ENCODE data around the gene CLDN24. TPM values are rescaled to one million over a fixed set of nuclear protein-coding genes. Genes with fewer than 3 reads are reported as not detected.

CLDN24 gene
- total RNA-seq, 2 donors from 2014 or later: not detected

DNA sequence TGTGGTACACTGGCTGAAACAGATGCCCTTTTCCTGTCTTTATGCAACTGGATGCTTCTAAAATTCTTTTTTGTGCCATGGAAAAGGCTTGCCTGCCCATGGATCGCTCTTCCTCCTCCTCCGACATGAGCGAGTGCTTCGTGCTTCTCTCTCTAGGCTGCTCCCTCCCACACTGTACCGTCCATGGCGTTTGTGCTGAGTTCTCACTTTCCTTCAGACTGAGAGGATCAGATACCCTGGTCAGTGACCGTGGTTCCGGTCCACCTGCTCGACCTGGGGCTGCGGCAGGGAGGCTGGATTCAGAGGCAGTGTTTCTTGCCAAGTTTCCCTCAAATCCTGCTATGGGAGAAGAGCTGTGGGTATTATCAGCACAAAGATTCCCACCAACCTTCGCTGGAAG lies 10.2 kb upstream of the CLDN24 start:
- WGBS, 2 experiments (ENCODE audit: insufficient coverage in 1 of 2, insufficient read length in 1 of 2): 89 to 91% methylated on average over 5 to 11 of the region's 11 CpGs
- TF ChIP-seq, protein P1, sequence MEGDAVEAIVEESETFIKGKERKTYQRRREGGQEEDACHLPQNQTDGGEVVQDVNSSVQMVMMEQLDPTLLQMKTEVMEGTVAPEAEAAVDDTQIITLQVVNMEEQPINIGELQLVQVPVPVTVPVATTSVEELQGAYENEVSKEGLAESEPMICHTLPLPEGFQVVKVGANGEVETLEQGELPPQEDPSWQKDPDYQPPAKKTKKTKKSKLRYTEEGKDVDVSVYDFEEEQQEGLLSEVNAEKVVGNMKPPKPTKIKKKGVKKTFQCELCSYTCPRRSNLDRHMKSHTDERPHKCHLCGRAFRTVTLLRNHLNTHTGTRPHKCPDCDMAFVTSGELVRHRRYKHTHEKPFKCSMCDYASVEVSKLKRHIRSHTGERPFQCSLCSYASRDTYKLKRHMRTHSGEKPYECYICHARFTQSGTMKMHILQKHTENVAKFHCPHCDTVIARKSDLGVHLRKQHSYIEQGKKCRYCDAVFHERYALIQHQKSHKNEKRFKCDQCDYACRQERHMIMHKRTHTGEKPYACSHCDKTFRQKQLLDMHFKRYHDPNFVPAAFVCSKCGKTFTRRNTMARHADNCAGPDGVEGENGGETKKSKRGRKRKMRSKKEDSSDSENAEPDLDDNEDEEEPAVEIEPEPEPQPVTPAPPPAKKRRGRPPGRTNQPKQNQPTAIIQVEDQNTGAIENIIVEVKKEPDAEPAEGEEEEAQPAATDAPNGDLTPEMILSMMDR (conservative IDR thresholded peaks at IDR 0.05): no peak
- Mint-ChIP-seq H3K9me3 (peaks cover 21% of the 10 kb centered on the region), H3K4me3 (no peak overlapping the region), H3K4me1 (peaks cover 19% of the 10 kb centered on the region), H3K36me3 (ENCODE audit: low read depth) (no peaks in the 10 kb centered on the region), H3K27me3 (ENCODE audit: insufficient read depth) (peaks cover 4% of the 10 kb centered on the region), H3K27ac (no peak overlapping the region)
- Histone ChIP-seq H3K4me3 (ENCODE audit: low read length) (no peak overlapping the region), H3K27me3 (ENCODE audit: control insufficient read depth, insufficient read depth, low read length, poor library complexity, severe bottlenecking) (no peaks in the 10 kb centered on the region), H3K36me3 (ENCODE audit: control insufficient read depth, insufficient read depth, low read length) (no peaks in the 10 kb centered on the region), H3K9me3 (ENCODE audit: control insufficient read depth, low read length) (peaks cover 33% of the 10 kb centered on the region), H3K9ac (ENCODE audit: extremely low read depth, low read length, poor library complexity, severe bottlenecking) (no peak overlapping the region), H3K27ac (ENCODE audit: low read depth, low read length) (no peak overlapping the region), H3K4me1 (ENCODE audit: control insufficient read depth, insufficient read depth, low read length) (peaks cover 13% of the 10 kb centered on the region)
- no peak for DNase-seq

DNA sequence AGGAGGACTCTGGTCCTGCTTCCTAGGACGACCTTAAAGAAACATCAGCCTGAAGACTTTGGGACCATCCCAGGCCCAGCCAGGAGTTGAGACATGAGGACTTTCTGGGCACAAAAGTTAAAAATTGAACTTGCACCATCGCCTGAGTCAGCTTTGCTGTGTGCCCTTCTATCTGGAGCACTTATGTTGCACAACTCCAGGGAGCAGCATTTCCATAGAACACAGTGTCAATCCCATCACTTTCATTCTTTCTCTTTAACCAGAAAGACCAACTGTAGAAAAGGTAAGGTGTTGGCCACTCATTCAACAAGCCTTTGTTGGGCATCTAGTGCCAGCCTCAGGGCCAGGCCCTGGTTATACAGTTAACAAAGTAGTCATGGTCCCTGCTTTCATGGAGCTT lies 8.6 kb upstream of the CLDN24 start:
- Mint-ChIP-seq H3K27me3 (ENCODE audit: insufficient read depth) (peaks cover 4% of the 10 kb centered on the region), H3K36me3 (ENCODE audit: low read depth) (peaks cover 12% of the 10 kb centered on the region), H3K4me3 (no peak overlapping the region), H3K9me3 (peaks cover 34% of the 10 kb centered on the region), H3K27ac (peak overlapping the region; percentile 80), H3K4me1 (peaks cover 19% of the 10 kb centered on the region)
- Histone ChIP-seq H3K4me1 (ENCODE audit: control insufficient read depth, insufficient read depth, low read length) (peaks cover 13% of the 10 kb centered on the region), H3K27ac (ENCODE audit: low read depth, low read length) (no peak overlapping the region), H3K27me3 (ENCODE audit: control insufficient read depth, insufficient read depth, low read length, poor library complexity, severe bottlenecking) (no peaks in the 10 kb centered on the region), H3K36me3 (ENCODE audit: control insufficient read depth, insufficient read depth, low read length) (no peaks in the 10 kb centered on the region), H3K4me3 (ENCODE audit: low read length) (peak overlapping the region; percentile 59), H3K9me3 (ENCODE audit: control insufficient read depth, low read length) (peaks cover 49% of the 10 kb centered on the region), H3K9ac (ENCODE audit: extremely low read depth, low read length, poor library complexity, severe bottlenecking) (peak overlapping the region; percentile 60)
- WGBS, 2 experiments (ENCODE audit: insufficient coverage in 1 of 2, insufficient read length in 1 of 2): 85 to 91% methylated on average over 2 of the region's 2 CpGs
- no peak for DNase-seq
- TF ChIP-seq, protein P1 (conservative IDR thresholded peaks at IDR 0.05): no peak

DNA sequence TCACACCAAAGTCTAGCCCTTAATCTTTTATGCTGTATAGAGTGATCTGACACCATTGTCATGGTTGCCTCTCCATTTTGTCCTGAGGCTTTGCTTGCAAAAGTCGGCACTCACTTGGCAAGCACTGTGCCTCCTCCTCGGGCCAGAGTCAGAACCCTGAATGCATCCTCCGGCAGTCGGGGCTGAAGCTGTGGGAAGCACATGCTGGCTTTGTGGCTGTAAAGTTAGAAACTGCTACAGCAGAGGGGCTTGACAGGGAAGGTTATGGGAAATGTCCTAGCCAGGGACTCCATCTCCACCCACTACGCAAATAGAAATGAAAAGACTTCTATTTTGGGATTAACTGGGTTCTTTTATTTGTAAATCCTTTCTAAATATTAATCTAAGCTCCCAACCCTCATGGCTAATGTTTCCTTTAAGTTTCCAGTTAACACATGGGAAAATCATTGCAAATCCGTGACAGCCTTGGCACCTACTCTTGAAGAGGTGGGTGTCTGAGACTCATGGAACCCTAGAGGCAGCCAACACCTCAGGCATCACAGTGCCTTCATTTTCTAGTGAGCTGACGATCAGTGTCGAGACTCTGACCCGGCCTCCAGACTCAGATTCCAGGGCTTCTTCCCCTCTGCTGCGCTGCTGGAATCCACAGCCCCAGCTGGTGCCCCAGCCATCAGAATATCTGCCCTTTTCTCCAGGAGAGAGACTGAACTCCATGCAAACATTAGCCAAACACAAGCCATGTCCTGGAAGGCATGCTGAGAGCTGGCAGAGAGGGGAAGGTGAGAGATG lies 7.9 kb upstream of the CLDN24 start:
- peaks cover 54% of the 10 kb centered on the region for H3K9me3 ChIP-seq (ENCODE audit: control insufficient read depth, low read length)
- Mint-ChIP-seq H3K36me3 (ENCODE audit: low read depth) (peaks cover 17% of the 10 kb centered on the region), H3K4me3 (no peak overlapping the region), H3K9me3 (peaks cover 40% of the 10 kb centered on the region), H3K4me1 (peaks cover 19% of the 10 kb centered on the region), H3K27me3 (ENCODE audit: insufficient read depth) (peaks cover 4% of the 10 kb centered on the region), H3K27ac (peak overlapping the region; percentile 94)
- peak overlapping the region; percentile 47 for H3K27ac ChIP-seq (ENCODE audit: low read depth, low read length)
- peak overlapping the region; percentile 59 for H3K4me3 ChIP-seq (ENCODE audit: low read length)
- TF ChIP-seq, protein P1 (conservative IDR thresholded peaks at IDR 0.05): no peak
- DNase-seq: no peak
- no peaks in the 10 kb centered on the region for H3K27me3 ChIP-seq (ENCODE audit: control insufficient read depth, insufficient read depth, low read length, poor library complexity, severe bottlenecking)
- no peaks in the 10 kb centered on the region for H3K36me3 ChIP-seq (ENCODE audit: control insufficient read depth, insufficient read depth, low read length)
- 73 to 83% methylated on average over 7 to 9 of the region's 10 CpGs for WGBS, 2 experiments (ENCODE audit: insufficient coverage in 1 of 2, insufficient read length in 1 of 2)
- H3K9ac ChIP-seq (ENCODE audit: extremely low read depth, low read length, poor library complexity, severe bottlenecking): peak overlapping the region; percentile 60
- H3K4me1 ChIP-seq (ENCODE audit: control insufficient read depth, insufficient read depth, low read length): peaks cover 13% of the 10 kb centered on the region
